ENCODE results near the gene NTM.

The NTM gene

DNA sequence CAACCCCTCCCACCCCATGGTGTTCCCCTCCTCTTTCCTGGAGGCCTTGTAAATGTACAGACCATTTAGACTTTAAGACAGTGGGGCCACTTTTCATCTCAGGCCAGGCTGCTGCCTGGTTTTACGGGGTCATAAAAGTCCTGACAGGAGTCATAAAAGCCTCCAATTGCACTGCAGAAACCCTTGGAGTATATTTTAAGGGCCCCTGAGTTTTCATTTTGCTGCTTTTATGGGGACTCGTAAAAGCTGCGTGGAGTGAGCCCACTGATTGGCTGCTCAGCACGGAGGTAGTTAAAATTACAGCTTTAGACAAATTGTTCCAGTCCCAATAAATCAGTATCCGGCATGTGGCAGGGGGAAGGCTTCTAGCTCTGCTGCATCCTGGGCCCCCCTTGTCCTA, 627.6 kb downstream of the NTM start (continued):
- TF ChIP-seq ZSCAN30 (tag by site-specific recombination; IDR thresholded peaks at IDR 0.05) (0 out of 2 replicates have a peak, but pooled peaks have one; percentile 61), ZNF341 (tag by site-specific recombination; IDR thresholded peaks at IDR 0.05; ENCODE audit: low read depth) (0 out of 2 replicates have a peak, but pooled peaks have one; percentile 31), ZNF426 (tag by site-specific recombination; IDR thresholded peaks at IDR 0.05) (no peak), ZBTB8A (tag by site-specific recombination; IDR thresholded peaks at IDR 0.05) (peak; percentile 57; the same call in 1 of the 2 replicates), ZNF76 (tag by site-specific recombination; IDR thresholded peaks at IDR 0.05; ENCODE audit: borderline replicate concordance, low read depth) (no peak), ZNF560 (tag by site-specific recombination; IDR thresholded peaks at IDR 0.05; ENCODE audit: borderline replicate concordance) (no peak), ZNF610 (tag by site-specific recombination; IDR thresholded peaks at IDR 0.05; ENCODE audit: borderline replicate concordance) (peak; percentile 60; the same call in 1 of the 2 replicates)

DNA sequence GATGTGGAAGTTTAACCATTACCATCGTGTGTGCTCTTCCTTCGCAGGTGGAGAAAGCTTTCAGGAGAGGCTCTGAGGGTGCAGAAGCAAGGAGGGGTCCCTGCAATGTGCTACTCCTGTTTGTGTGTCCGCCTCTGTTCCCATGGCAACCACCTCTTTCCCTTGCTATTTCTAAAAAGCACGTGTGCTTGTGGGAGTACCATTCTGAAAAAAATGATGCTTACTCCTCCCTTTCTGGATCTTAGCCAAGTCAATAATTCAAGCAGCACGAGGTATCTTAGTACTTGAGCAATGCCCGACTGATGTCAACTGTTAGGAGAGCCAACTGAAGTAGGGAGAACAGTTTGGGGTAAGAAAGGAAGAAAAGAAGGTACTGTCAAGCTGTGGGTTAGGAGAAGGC, 628.7 kb downstream of the NTM start:
- no peaks in the 10 kb centered on the region for H3K36me3 ChIP-seq (ENCODE audit: control insufficient read depth in 2 of 2, insufficient read depth in 1 of 2, low read length in 2 of 2)
- H3K27ac ChIP-seq (ENCODE audit: extremely low read depth, low read depth, low read length) = peak overlapping the region; percentile 27; the same call in 1 of the 2 replicates
- TF ChIP-seq, protein P1, sequence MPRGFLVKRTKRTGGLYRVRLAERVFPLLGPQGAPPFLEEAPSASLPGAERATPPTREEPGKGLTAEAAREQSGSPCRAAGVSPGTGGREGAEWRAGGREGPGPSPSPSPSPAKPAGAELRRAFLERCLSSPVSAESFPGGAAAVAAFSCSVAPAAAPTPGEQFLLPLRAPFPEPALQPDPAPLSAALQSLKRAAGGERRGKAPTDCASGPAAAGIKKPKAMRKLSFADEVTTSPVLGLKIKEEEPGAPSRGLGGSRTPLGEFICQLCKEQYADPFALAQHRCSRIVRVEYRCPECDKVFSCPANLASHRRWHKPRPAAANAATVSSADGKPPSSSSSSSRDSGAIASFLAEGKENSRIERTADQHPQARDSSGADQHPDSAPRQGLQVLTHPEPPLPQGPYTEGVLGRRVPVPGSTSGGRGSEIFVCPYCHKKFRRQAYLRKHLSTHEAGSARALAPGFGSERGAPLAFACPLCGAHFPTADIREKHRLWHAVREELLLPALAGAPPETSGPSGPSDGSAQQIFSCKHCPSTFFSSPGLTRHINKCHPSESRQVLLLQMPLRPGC (tag by site-specific recombination; IDR thresholded peaks at IDR 0.05) = no peak
- TF ChIP-seq WT1 (tag by site-specific recombination; IDR thresholded peaks at IDR 0.05) = peak; percentile 62
- TF ChIP-seq, protein P2, sequence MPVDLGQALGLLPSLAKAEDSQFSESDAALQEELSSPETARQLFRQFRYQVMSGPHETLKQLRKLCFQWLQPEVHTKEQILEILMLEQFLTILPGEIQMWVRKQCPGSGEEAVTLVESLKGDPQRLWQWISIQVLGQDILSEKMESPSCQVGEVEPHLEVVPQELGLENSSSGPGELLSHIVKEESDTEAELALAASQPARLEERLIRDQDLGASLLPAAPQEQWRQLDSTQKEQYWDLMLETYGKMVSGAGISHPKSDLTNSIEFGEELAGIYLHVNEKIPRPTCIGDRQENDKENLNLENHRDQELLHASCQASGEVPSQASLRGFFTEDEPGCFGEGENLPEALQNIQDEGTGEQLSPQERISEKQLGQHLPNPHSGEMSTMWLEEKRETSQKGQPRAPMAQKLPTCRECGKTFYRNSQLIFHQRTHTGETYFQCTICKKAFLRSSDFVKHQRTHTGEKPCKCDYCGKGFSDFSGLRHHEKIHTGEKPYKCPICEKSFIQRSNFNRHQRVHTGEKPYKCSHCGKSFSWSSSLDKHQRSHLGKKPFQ (tag by site-specific recombination; IDR thresholded peaks at IDR 0.05) = no peak
- H3K4me1 ChIP-seq (ENCODE audit: control insufficient read depth, insufficient read depth, low read length) = peaks cover 10% of the 10 kb centered on the region
- H3K9me3 ChIP-seq (ENCODE audit: control insufficient read depth, insufficient read depth, low read depth, low read length) = no peaks in the 10 kb centered on the region
- H3K4me3 ChIP-seq (ENCODE audit: low read depth, low read length) = no peak overlapping the region
- ChIA-PET CTCF (no interaction called here), POLR2A (no interaction called here)

DNA sequence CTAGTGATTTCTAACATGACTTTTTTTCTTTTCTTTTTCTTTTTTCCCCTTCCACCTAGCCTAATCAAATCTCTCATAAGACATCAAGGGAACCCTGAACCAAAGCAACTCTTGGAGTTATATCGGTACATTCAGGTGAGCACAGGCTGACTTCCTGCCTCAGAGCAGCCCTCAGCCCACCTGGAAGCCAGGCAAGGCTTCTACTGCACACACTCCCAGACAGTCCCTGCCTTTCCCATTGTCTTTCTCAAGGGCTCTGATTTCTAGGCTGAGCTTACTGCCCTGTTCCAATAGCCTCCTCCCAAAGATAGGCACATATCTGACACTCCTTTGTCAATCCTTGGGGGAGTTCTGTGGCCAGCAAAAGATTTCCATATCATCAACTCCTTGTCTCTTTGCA, 629.5 kb downstream of the NTM start:
- Histone ChIP-seq H3K4me3 (ENCODE audit: low read depth, low read length) (no peak overlapping the region), H3K36me3 (ENCODE audit: control insufficient read depth in 2 of 2, insufficient read depth in 1 of 2, low read length in 2 of 2) (no peaks in the 10 kb centered on the region), H3K4me1 (ENCODE audit: control insufficient read depth, insufficient read depth, low read length) (peaks cover 10% of the 10 kb centered on the region), H3K27ac (ENCODE audit: extremely low read depth, low read depth, low read length) (no peak overlapping the region), H3K9me3 (ENCODE audit: control insufficient read depth, insufficient read depth, low read depth, low read length) (no peaks in the 10 kb centered on the region)
- CTCF ChIA-PET = no interaction called here
- POLR2A ChIA-PET = no interaction called here
- no peak for TF ChIP-seq ZNF266 (tag by site-specific recombination; IDR thresholded peaks at IDR 0.05; ENCODE audit: low read depth)
- TF ChIP-seq ZNF16 (tag by site-specific recombination; IDR thresholded peaks at IDR 0.05; ENCODE audit: low read depth) = no peak
- no peak for TF ChIP-seq ZNF670 (tag by site-specific recombination; IDR thresholded peaks at IDR 0.05; ENCODE audit: low read depth)
- TF ChIP-seq ZNF585B (tag by site-specific recombination; IDR thresholded peaks at IDR 0.05) = no peak
- TF ChIP-seq RBAK (tag by site-specific recombination; IDR thresholded peaks at IDR 0.05) = no peak
- no peak for TF ChIP-seq KLF16 (tag by site-specific recombination; IDR thresholded peaks at IDR 0.05)
- TF ChIP-seq ZNF501 (tag by site-specific recombination; IDR thresholded peaks at IDR 0.05) = no peak
- no peak for TF ChIP-seq ZNF248 (tag by site-specific recombination; IDR thresholded peaks at IDR 0.05)
- TF ChIP-seq, protein P3, sequence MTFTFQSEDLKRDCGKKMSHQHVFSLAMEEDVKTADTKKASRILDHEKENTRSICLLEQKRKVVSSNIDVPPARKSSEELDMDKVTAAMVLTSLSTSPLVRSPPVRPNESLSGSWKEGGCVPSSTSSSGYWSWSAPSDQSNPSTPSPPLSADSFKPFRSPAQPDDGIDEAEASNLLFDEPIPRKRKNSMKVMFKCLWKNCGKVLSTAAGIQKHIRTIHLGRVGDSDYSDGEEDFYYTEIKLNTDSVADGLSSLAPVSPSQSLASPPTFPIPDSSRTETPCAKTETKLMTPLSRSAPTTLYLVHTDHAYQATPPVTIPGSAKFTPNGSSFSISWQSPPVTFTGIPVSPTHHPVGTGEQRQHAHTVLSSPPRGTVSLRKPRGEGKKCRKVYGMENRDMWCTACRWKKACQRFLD (tag by site-specific recombination; IDR thresholded peaks at IDR 0.05) = no peak
- TF ChIP-seq, protein P4, sequence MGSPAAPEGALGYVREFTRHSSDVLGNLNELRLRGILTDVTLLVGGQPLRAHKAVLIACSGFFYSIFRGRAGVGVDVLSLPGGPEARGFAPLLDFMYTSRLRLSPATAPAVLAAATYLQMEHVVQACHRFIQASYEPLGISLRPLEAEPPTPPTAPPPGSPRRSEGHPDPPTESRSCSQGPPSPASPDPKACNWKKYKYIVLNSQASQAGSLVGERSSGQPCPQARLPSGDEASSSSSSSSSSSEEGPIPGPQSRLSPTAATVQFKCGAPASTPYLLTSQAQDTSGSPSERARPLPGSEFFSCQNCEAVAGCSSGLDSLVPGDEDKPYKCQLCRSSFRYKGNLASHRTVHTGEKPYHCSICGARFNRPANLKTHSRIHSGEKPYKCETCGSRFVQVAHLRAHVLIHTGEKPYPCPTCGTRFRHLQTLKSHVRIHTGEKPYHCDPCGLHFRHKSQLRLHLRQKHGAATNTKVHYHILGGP (tag by site-specific recombination; IDR thresholded peaks at IDR 0.05) = no peak
- TF ChIP-seq, protein P5, sequence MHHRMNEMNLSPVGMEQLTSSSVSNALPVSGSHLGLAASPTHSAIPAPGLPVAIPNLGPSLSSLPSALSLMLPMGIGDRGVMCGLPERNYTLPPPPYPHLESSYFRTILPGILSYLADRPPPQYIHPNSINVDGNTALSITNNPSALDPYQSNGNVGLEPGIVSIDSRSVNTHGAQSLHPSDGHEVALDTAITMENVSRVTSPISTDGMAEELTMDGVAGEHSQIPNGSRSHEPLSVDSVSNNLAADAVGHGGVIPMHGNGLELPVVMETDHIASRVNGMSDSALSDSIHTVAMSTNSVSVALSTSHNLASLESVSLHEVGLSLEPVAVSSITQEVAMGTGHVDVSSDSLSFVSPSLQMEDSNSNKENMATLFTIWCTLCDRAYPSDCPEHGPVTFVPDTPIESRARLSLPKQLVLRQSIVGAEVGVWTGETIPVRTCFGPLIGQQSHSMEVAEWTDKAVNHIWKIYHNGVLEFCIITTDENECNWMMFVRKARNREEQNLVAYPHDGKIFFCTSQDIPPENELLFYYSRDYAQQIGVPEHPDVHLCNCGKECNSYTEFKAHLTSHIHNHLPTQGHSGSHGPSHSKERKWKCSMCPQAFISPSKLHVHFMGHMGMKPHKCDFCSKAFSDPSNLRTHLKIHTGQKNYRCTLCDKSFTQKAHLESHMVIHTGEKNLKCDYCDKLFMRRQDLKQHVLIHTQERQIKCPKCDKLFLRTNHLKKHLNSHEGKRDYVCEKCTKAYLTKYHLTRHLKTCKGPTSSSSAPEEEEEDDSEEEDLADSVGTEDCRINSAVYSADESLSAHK (tag by site-specific recombination; IDR thresholded peaks at IDR 0.05) = no peak
- TF ChIP-seq MZF1 (tag by site-specific recombination; IDR thresholded peaks at IDR 0.05; ENCODE audit: borderline replicate concordance) = no peak
- TF ChIP-seq ZSCAN30 (tag by site-specific recombination; IDR thresholded peaks at IDR 0.05) = no peak

Measured in HEK293 (cell line).